Measurements from ENCODE around the gene DOCK8. TPM values are rescaled to one million over a fixed set of nuclear protein-coding genes. Genes with fewer than 3 reads are reported as not detected.

DOCK8 gene
- total and polyA plus RNA-seq, 10 of the 15 experiments (the other 5 are each of a cell fraction or from before 2014, with no cell fraction given) = 35.4 to 100 (median 44.7) TPM

DNA sequence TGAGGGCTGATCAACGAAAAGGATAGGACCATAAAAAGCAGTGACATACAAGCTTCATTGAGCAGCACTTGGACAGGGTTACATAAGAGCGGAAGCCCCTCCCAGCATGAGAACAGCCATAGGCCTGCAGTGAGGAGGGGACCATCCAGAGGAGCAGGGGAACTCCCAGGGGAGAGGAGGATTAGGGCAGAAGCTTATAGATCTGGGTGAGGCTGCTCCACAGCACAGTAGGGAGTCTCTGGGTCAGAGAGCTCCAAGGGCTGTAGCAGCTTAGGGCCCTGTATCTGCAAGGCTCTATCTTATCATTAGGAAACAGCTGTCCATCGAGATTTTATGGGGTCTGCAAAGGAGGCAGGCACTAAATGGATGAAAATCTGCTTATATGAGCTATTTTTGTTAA lies 186.6 kb downstream of the DOCK8 start:
- no peak overlapping the region for H3K27ac ChIP-seq (ENCODE audit: control insufficient read depth, insufficient read depth)
- no peaks in the 10 kb centered on the region for H4K20me1 ChIP-seq (ENCODE audit: control insufficient read depth, insufficient read depth)
- POLR2A ChIA-PET = no interaction called here
- CTCF ChIA-PET = no interaction called here
- H2AFZ ChIP-seq (ENCODE audit: control insufficient read depth, low read depth, low read length) = no peak overlapping the region
- FAIRE-seq (no peak), DNase-seq (ENCODE audit: low read depth, low spot score) (no peak), ATAC-seq (no peak)
- no peaks in the 10 kb centered on the region for H3K4me1 ChIP-seq (ENCODE audit: control insufficient read depth, insufficient read depth, low read length)
- TF ChIP-seq YY1 (IDR thresholded peaks at IDR 0.05; ENCODE audit: low read depth, low read length) (no peak), CREM (IDR thresholded peaks at IDR 0.05; ENCODE audit: low read depth) (no peak), ATF3 (IDR thresholded peaks at IDR 0.05; ENCODE audit: borderline replicate concordance, extremely low read depth, low read depth, low read length) (no peak), RCOR1 (conservative IDR thresholded peaks at IDR 0.05; ENCODE audit: low read depth, low read length) (no peak), CHD2 (IDR thresholded peaks at IDR 0.05; ENCODE audit: borderline replicate concordance, low read depth, low read length) (no peak), ZNF592 (IDR thresholded peaks at IDR 0.05) (no peak), E2F8 (IDR thresholded peaks at IDR 0.05; ENCODE audit: low read depth, partially characterized antibody) (no peak), SREBF1 (IDR thresholded peaks at IDR 0.05; ENCODE audit: low read length) (no peak), FOXM1 (IDR thresholded peaks at IDR 0.05; ENCODE audit: low read depth, low read length) (no peak), MXI1 (IDR thresholded peaks at IDR 0.05; ENCODE audit: low read depth, low read length) (no peak), ZZZ3 (IDR thresholded peaks at IDR 0.05; ENCODE audit: control insufficient read depth, insufficient read length, low read depth) (no peak), CBFB (IDR thresholded peaks at IDR 0.05; ENCODE audit: low read depth) (no peak), IRF5 (IDR thresholded peaks at IDR 0.05; ENCODE audit: borderline replicate concordance) (no peak)
- TF ChIP-seq, protein P1, sequence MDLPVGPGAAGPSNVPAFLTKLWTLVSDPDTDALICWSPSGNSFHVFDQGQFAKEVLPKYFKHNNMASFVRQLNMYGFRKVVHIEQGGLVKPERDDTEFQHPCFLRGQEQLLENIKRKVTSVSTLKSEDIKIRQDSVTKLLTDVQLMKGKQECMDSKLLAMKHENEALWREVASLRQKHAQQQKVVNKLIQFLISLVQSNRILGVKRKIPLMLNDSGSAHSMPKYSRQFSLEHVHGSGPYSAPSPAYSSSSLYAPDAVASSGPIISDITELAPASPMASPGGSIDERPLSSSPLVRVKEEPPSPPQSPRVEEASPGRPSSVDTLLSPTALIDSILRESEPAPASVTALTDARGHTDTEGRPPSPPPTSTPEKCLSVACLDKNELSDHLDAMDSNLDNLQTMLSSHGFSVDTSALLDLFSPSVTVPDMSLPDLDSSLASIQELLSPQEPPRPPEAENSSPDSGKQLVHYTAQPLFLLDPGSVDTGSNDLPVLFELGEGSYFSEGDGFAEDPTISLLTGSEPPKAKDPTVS (IDR thresholded peaks at IDR 0.05; ENCODE audit: low read depth, low read length) = no peak
- RAD21 ChIA-PET (ENCODE audit: unreplicated experiment) = no interaction called here
- no peaks in the 10 kb centered on the region for H3K9me3 ChIP-seq (replicated peaks; ENCODE audit: control insufficient read depth, insufficient read depth, low read length)
- H3K4me2 ChIP-seq (ENCODE audit: control insufficient read depth, insufficient read depth) = no peak overlapping the region
- WGBS (ENCODE audit: insufficient coverage, insufficient replicate concordance, low lambda C conversion rate, missing lambda C conversion rate) = 59% methylated on average over 3 of the region's 3 CpGs
- H3K36me3 ChIP-seq (ENCODE audit: control insufficient read depth in 2 of 2, insufficient read depth in 2 of 2, low read length in 1 of 2) = peaks cover 13 to 44% of the 10 kb centered on the region in 2 experiments
- no TSS peak for BruUV-seq (replicated peaks)
- in situ Hi-C loops (cut with MboI) (no loop called here), intact Hi-C loops (cut with micrococcal nuclease; ENCODE audit: unreplicated experiment) (no loop called here)
- H3K4me3 ChIP-seq = no peak overlapping the region
- H3K79me2 ChIP-seq (ENCODE audit: control insufficient read depth, insufficient read depth, low read length) = no peaks in the 10 kb centered on the region
- H3K27me3 ChIP-seq (replicated peaks in 1 of 2; ENCODE audit: control insufficient read depth in 2 of 2, insufficient read depth in 2 of 2, low read length in 1 of 2) = no peaks in the 10 kb centered on the region
- SMC1A ChIA-PET (ENCODE audit: uncharacterized antibody, unreplicated experiment) = no interaction called here
- no peak overlapping the region for H3K9ac ChIP-seq (ENCODE audit: control insufficient read depth, insufficient read depth, low read length)

Data from GM12878 (cell line).